SK-N-SH (cell line): ENCODE results near the gene TOMM40L. TPM values are rescaled to one million over a fixed set of nuclear protein-coding genes. Genes with fewer than 3 reads are reported as not detected.

Experiments
- CTCF ChIA-PET: fragments of 300-600, 350-600 bp; formaldehyde crosslinking; extraction: SDS; loops from one replicate; lab custom pipeline; 2021; lab: Yijun Ruan, JAX
- POLR2A ChIA-PET: fragments of 350-600 bp; sonication (Branson Sonifier 250); formaldehyde crosslinking; extraction: SDS; loops from one replicate; lab custom pipeline; 2020; ENCODE audit warnings: antibody characterized with exemption, inconsistent platforms; lab: Yijun Ruan, JAX
- DNase-seq: peaks from one replicate; pipeline ENCODE4 v3.0.0; 2012
- H2AFZ ChIP-seq: fragments of 200-600 bp; sonication (generic); 2 replicates; pipeline ENCODE4 v1.8.1; 2016; ENCODE audit warnings: antibody characterized with exemption, mild to moderate bottlenecking, low read depth
- H3F3A ChIP-seq: fragments of 200-600 bp; sonication (generic); replicated peaks from 2 replicates; pipeline ENCODE3; 2016; ENCODE audit warnings: antibody characterized with exemption, mild to moderate bottlenecking; ENCODE audit not compliant: insufficient read depth
- H3K27ac ChIP-seq, 2 experiments: fragments of 200-500 bp in 1 of 2; fragments of 200-600 bp in 1 of 2; sonication (Bioruptor generic) in 1 of 2; sonication (generic), shearing (Covaris generic) in 1 of 2; 2 replicates each; pipeline versions ENCODE4 v1.5.1 to v1.6.1; 2014 to 2016; ENCODE audit warnings: low read depth in 2 of 2, inconsistent platforms in 1 of 2, low read length in 1 of 2, mild to moderate bottlenecking in 1 of 2, mixed read lengths in 1 of 2
- H3K27me3 ChIP-seq: fragments of 200-600 bp; sonication (generic), shearing (Covaris generic); 2 replicates; pipeline ENCODE4 v1.6.1; 2016; ENCODE audit warnings: mixed run types; ENCODE audit not compliant: insufficient read depth
- H3K36me3 ChIP-seq, 2 experiments: fragments of 200-500 bp in 1 of 2; fragments of 200-600 bp in 1 of 2; sonication (Bioruptor generic) in 1 of 2; sonication (generic) in 1 of 2; replicated peaks in 1 of 2; 2 replicates each; pipeline versions ENCODE3 to v1.5.1; 2014 to 2016; ENCODE audit warnings: low read length in 1 of 2, mild to moderate bottlenecking in 1 of 2; ENCODE audit not compliant: insufficient read depth in 2 of 2, control insufficient read depth in 1 of 2
- H3K4me1 ChIP-seq, 2 experiments: fragments of 200-500 bp in 1 of 2; fragments of 200-600 bp in 1 of 2; sonication (Bioruptor generic) in 1 of 2; sonication (generic), shearing (Covaris generic) in 1 of 2; 2 replicates each; pipeline versions ENCODE4 v1.5.1 to v1.6.1; 2014 to 2016; ENCODE audit warnings: low read depth in 1 of 2, low read length in 1 of 2, mixed run types in 1 of 2; ENCODE audit not compliant: insufficient read depth in 2 of 2, control insufficient read depth in 1 of 2
- H3K4me2 ChIP-seq: fragments of 200-600 bp; sonication (generic), shearing (Covaris generic); 2 replicates; pipeline ENCODE4 v1.6.1; 2017; ENCODE audit warnings: mixed run types
- H3K4me3 ChIP-seq, 2 experiments: fragments of 200-500 bp in 1 of 2; fragments of 200-600 bp in 1 of 2; sonication (Bioruptor generic) in 1 of 2; sonication (generic), shearing (Covaris generic) in 1 of 2; 2 replicates each; pipeline versions ENCODE4 v1.5.1 to v1.8.1; 2014 to 2016; ENCODE audit warnings: low read depth in 2 of 2, inconsistent platforms in 1 of 2, low read length in 1 of 2, mild to moderate bottlenecking in 1 of 2, mixed read lengths in 1 of 2, moderate library complexity in 1 of 2
- H3K79me2 ChIP-seq: fragments of 200-600 bp; sonication (generic); 2 replicates; pipeline ENCODE4 v1.8.1; 2017; ENCODE audit warnings: mild to moderate bottlenecking; ENCODE audit not compliant: insufficient read depth
- H3K9ac ChIP-seq: fragments of 200-600 bp; sonication (generic); 2 replicates; pipeline ENCODE4 v1.6.1; 2017; ENCODE audit warnings: mixed run types
- H3K9me2 ChIP-seq: fragments of 200-600 bp; sonication (generic); 2 replicates; pipeline ENCODE4 v1.6.1; 2017; ENCODE audit warnings: mixed run types
- H3K9me3 ChIP-seq: fragments of 200-600 bp; sonication (generic); 2 replicates; pipeline ENCODE4 v1.6.1; 2017; ENCODE audit warnings: mixed run types, mild to moderate bottlenecking, moderate library complexity
- H4K20me1 ChIP-seq: fragments of 200-600 bp; sonication (generic); 2 replicates; pipeline ENCODE4 v1.6.1; 2017; ENCODE audit warnings: mild to moderate bottlenecking, mixed run types; ENCODE audit not compliant: insufficient read depth
- EP300 ChIP-seq, 2 experiments: IDR thresholded peaks; 2 replicates each; pipeline versions ENCODE4 v1.4.0 to v1.6.1; 2012; ENCODE audit warnings: borderline replicate concordance in 1 of 2, low read depth in 1 of 2, low read length in 1 of 2
- FOXM1 ChIP-seq: IDR thresholded peaks from 2 replicates; pipeline ENCODE4 v1.4.0; 2012; ENCODE audit warnings: low read depth, mild to moderate bottlenecking
- GABPA ChIP-seq: IDR thresholded peaks from 2 replicates; pipeline ENCODE4 v1.4.0; 2012; ENCODE audit warnings: low read depth, mild to moderate bottlenecking
- GATA2 ChIP-seq: sonication (generic); formaldehyde crosslinking; IDR thresholded peaks from 2 replicates; pipeline ENCODE4 v1.5.0; 2020; ENCODE audit warnings: mild to moderate bottlenecking, missing genetic modification reagents
- MAX ChIP-seq: IDR thresholded peaks from 2 replicates; pipeline ENCODE4 v1.4.0; 2012; ENCODE audit warnings: low read depth
- MXI1 ChIP-seq: IDR thresholded peaks from 2 replicates; pipeline ENCODE4 v1.6.1; 2012; ENCODE audit warnings: mild to moderate bottlenecking, low read depth, low read length, improper control_type of control experiment
- NFIC ChIP-seq: IDR thresholded peaks from 2 replicates; pipeline ENCODE4 v1.4.0; 2012; ENCODE audit warnings: borderline replicate concordance
- NRF1 ChIP-seq: IDR thresholded peaks from 2 replicates; pipeline ENCODE4 v1.6.1; 2012; ENCODE audit warnings: low read depth, mild to moderate bottlenecking, low read length
- PBX3 ChIP-seq: IDR thresholded peaks from 2 replicates; pipeline ENCODE4; 2012
- RAD21 ChIP-seq: IDR thresholded peaks from 2 replicates; pipeline ENCODE4 v1.6.1; 2012; ENCODE audit warnings: mild to moderate bottlenecking, low read length
- RCOR1 ChIP-seq: fragments of 150-350 bp; IDR thresholded peaks from 2 replicates; pipeline ENCODE4 v1.6.1; 2017; ENCODE audit warnings: antibody characterized with exemption, low read length
- RXRA ChIP-seq: IDR thresholded peaks from 2 replicates; pipeline ENCODE4 v1.4.0; 2012; ENCODE audit warnings: low read depth, mild to moderate bottlenecking, borderline replicate concordance
- SIN3A ChIP-seq: IDR thresholded peaks from 2 replicates; pipeline ENCODE4 v1.6.1; 2012; ENCODE audit warnings: low read depth, mild to moderate bottlenecking, low read length, moderate library complexity, borderline replicate concordance
- SMC3 ChIP-seq: IDR thresholded peaks from 2 replicates; pipeline ENCODE4 v1.6.1; 2012; ENCODE audit warnings: low read depth, low read length, improper control_type of control experiment
- WGBS: methylation state at CpG from one replicate; pipeline ENCODE4 v1.1.6; 2017; ENCODE audit warnings: low lambda C conversion rate; 5-methylcytosine and 5-hydroxymethylcytosine counted together
- polyA plus RNA-seq, 3 experiments: library from polyadenylated mRNA; depleted of rRNA; stranded (reverse); fragments of >200 nt; gene quantifications; 2 replicates each; pipeline ENCODE4 v1.2.3, GENCODE V29; 2012
- TF ChIP-seq, protein P1 (sequence below): IDR thresholded peaks from 2 replicates; pipeline ENCODE4 v1.4.0; 2012; ENCODE audit warnings: low read depth, borderline replicate concordance
- TF ChIP-seq, protein P2 (sequence below): IDR thresholded peaks from 2 replicates; pipeline ENCODE4 v1.6.1; 2012; ENCODE audit warnings: mild to moderate bottlenecking, low read depth, low read length, moderate library complexity
- TF ChIP-seq, protein P3 (sequence below): fragments of 200-600 bp; sonication (generic); IDR thresholded peaks from 2 replicates; pipeline ENCODE4 v1.6.1; 2017; ENCODE audit warnings: antibody characterized with exemption, mild to moderate bottlenecking, moderate library complexity

Gene TOMM40L
- polyA plus RNA-seq, 1 of the 3 experiments (the other 2 are of a cell fraction): 9.7 TPM

DNA sequence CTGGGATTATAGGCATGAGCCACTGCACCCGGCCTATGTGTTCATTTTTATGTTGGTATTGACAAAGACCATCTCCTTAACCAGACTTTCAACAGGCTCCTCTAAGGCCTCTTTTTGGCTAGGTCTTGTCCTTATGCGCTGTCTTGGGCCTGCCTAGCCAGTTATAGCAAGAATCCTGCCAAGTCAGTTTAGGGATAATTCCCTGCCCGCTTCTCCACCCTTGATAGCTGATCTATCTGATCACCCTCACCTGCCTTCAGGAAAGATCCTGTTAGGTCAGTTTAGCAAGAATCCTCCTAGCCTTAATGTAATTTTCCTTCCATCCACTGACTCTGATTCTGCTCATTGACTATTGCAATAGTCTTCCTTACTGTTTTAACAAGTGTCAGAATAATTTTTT lies 46.2 kb upstream of the TOMM40L start (continued):
- TF ChIP-seq, protein P1, sequence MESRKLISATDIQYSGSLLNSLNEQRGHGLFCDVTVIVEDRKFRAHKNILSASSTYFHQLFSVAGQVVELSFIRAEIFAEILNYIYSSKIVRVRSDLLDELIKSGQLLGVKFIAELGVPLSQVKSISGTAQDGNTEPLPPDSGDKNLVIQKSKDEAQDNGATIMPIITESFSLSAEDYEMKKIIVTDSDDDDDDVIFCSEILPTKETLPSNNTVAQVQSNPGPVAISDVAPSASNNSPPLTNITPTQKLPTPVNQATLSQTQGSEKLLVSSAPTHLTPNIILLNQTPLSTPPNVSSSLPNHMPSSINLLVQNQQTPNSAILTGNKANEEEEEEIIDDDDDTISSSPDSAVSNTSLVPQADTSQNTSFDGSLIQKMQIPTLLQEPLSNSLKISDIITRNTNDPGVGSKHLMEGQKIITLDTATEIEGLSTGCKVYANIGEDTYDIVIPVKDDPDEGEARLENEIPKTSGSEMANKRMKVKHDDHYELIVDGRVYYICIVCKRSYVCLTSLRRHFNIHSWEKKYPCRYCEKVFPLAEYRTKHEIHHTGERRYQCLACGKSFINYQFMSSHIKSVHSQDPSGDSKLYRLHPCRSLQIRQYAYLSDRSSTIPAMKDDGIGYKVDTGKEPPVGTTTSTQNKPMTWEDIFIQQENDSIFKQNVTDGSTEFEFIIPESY: no peak
- TF ChIP-seq NFIC: no peak
- no peak for TF ChIP-seq MXI1
- TF ChIP-seq SMC3: no peak
- TF ChIP-seq, protein P2, sequence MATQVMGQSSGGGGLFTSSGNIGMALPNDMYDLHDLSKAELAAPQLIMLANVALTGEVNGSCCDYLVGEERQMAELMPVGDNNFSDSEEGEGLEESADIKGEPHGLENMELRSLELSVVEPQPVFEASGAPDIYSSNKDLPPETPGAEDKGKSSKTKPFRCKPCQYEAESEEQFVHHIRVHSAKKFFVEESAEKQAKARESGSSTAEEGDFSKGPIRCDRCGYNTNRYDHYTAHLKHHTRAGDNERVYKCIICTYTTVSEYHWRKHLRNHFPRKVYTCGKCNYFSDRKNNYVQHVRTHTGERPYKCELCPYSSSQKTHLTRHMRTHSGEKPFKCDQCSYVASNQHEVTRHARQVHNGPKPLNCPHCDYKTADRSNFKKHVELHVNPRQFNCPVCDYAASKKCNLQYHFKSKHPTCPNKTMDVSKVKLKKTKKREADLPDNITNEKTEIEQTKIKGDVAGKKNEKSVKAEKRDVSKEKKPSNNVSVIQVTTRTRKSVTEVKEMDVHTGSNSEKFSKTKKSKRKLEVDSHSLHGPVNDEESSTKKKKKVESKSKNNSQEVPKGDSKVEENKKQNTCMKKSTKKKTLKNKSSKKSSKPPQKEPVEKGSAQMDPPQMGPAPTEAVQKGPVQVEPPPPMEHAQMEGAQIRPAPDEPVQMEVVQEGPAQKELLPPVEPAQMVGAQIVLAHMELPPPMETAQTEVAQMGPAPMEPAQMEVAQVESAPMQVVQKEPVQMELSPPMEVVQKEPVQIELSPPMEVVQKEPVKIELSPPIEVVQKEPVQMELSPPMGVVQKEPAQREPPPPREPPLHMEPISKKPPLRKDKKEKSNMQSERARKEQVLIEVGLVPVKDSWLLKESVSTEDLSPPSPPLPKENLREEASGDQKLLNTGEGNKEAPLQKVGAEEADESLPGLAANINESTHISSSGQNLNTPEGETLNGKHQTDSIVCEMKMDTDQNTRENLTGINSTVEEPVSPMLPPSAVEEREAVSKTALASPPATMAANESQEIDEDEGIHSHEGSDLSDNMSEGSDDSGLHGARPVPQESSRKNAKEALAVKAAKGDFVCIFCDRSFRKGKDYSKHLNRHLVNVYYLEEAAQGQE: no peak
- TF ChIP-seq RXRA: no peak
- no peak for TF ChIP-seq EP300 (IDR thresholded peaks at IDR 0.05; ENCODE audit: borderline replicate concordance in 1 of 2, low read depth in 1 of 2, low read length in 1 of 2)
- no peak for TF ChIP-seq PBX3
- no peak for TF ChIP-seq GATA2 (CRISPR knock-in tag)

DNA sequence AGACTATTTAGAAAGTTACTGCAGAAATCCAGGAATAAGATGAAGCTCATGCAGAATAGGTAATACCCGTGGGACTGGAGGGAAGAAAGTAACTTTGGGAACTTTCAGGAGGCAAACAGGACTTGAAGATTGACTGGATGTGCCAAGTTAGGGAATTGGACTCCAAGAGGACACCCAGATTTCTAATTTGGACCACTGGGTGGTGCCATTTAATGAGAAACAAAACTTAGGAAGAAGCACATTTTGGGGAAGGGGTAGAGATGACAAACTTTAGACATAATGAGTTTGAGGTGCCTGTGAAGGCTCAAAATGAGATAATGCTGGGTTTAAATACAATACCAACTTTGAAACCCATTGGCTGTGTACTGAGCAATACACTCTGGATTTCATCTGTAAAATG lies 45.2 kb upstream of the TOMM40L start:
- Histone ChIP-seq H3K9me3 (no peaks in the 10 kb centered on the region), H3K27ac (no peak overlapping the region), H3K4me1 (peaks cover 0 to 21% of the 10 kb centered on the region in 2 experiments; a peak in 2 of 4 replicates)
- CTCF ChIA-PET: interaction anchor here (0.7 to 5.6 kb wide), 4 partner anchors 12 to 193 kb away, joined by 3 to 32 read pairs (median 6); partner anchors contain the start of gene PPOX
- no peak for TF ChIP-seq SMC3
- TF ChIP-seq SIN3A: no peak
- TF ChIP-seq RCOR1: no peak
- TF ChIP-seq, protein P3, sequence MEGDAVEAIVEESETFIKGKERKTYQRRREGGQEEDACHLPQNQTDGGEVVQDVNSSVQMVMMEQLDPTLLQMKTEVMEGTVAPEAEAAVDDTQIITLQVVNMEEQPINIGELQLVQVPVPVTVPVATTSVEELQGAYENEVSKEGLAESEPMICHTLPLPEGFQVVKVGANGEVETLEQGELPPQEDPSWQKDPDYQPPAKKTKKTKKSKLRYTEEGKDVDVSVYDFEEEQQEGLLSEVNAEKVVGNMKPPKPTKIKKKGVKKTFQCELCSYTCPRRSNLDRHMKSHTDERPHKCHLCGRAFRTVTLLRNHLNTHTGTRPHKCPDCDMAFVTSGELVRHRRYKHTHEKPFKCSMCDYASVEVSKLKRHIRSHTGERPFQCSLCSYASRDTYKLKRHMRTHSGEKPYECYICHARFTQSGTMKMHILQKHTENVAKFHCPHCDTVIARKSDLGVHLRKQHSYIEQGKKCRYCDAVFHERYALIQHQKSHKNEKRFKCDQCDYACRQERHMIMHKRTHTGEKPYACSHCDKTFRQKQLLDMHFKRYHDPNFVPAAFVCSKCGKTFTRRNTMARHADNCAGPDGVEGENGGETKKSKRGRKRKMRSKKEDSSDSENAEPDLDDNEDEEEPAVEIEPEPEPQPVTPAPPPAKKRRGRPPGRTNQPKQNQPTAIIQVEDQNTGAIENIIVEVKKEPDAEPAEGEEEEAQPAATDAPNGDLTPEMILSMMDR: peak; percentile 50
- TF ChIP-seq MAX: no peak
- TF ChIP-seq NRF1: no peak
- TF ChIP-seq RAD21: peak; percentile 38; the same call in 1 of the 2 replicates
- no peak for TF ChIP-seq FOXM1
- TF ChIP-seq GABPA: no peak
- TF ChIP-seq, all 33 proteins: peak for 2
- Histone ChIP-seq H3K79me2 (peaks cover 16% of the 10 kb centered on the region), H3K9ac (no peak overlapping the region), H3K4me3 (no peak overlapping the region), H2AFZ (no peak overlapping the region), H4K20me1 (no peaks in the 10 kb centered on the region), H3F3A (peaks cover 10% of the 10 kb centered on the region), H3K4me2 (no peak overlapping the region), H3K9me2 (no peaks in the 10 kb centered on the region), H3K27me3 (no peaks in the 10 kb centered on the region), H3K36me3 (peaks cover 0 to 2% of the 10 kb centered on the region in 2 experiments)
- POLR2A ChIA-PET: no interaction called here
- 23% methylated on average over 1 of the region's 1 CpG for WGBS
- DNase-seq: no peak
